Erythroblast (primary cell): Measurements from ENCODE around the gene KCNMA1.

Experiments
- GATA1 ChIP-seq: IDR thresholded peaks from 2 replicates; pipeline ENCODE4 v1.6.1; 2011; ENCODE audit warnings: low read depth, mild to moderate bottlenecking, control low read depth, low read length, moderate library complexity
- POLR2A ChIP-seq: IDR thresholded peaks from 2 replicates; pipeline ENCODE4 v1.6.1; 2011; ENCODE audit warnings: mild to moderate bottlenecking, low read length

DNA sequence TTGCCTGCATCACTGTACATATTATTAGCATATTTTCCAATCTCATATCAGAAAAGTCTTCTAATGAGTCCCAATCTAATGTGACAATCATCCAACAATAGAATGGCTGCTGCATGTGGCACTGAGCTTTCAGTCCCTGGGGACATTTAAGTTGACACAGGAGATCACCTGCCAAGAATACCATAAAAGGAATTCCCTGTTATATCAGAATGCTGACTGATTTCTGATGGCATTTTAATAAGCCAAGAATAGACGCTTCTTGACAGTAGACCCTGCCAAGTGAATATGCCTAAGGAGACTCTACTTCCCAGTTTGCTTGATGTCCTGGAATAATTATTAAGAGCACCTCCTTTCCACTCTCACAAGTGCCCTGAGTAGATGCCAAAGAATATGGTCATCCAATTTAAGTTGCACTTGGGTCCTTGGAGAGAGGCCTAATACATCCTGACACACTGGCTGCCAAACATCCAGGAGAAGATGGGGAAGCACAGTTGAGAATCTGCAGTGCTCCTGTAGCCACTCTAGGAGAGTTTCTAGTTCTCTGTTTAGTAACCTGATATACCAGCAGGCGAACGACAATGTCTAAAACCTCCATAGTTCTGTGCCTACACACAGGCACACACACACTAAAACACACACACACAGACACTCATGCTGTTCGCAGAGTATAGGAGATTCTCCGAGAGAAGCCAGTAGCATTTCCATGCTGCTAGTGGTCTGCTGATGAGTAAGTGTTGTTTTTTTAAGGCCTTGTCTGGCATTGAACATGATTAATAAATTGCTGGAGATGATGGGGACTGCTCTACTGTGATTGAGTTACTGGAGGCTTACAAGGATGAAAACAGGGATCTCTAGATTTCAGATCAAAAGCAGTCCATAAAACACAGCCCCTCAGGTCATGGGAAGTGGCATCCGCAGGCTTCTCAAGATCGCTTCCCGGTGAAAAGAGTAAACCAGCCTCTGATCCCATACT lies 369.6 kb downstream of the KCNMA1 start:
- no peak for TF ChIP-seq POLR2A
- no peak for TF ChIP-seq GATA1
